Measurements from ENCODE around the gene IL36RN. TPM values are rescaled to one million over a fixed set of nuclear protein-coding genes. Genes with fewer than 3 reads are reported as not detected.

Gene IL36RN
- total RNA-seq, 1 donor from 2014 or later = not detected

DNA sequence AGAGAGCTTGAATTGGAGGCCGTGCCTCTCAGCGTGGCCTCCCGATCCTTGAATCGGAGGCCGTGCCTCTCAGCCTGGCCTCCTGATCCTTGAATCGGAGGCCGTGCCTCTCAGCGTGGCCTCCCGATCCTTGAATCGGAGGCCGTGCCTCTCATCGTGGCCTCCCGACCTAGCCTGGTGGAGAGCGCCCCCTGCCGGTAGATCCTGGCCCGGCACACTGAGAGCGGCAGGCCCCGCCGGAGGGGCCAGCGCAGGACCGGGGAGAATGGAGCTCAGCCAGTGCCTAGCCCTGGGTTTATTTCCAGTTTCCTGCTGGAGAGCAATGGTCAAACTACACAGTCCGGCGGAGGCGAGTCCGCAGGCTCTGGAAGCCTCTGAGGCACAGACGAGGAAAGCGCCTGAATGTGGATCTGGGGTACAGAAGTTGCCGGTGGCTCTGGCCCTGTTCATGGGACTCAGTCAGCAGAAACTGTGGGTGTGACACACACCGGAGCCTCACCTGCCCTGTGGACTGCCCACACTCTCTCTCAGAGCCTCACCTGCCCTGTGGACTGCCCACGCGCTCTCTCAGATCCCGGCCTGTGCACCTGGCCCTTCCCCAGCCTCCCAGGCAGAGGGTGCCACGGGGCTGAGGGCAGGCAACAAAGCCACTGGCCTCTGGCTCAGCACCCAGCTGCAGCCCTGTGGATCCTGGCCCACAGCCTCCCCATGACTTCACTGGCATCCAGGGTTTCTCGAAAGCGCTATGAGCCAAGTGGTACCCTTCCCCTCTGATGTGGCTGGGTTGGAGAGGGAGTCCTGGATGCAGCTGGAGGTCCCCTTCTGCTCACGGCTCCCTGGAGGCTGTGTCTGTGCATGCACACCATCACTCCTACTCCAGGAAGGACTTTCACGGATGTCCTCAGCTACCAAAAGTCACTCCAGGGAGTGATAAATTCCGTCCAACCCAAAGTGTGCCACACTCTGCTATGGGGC is 7.8 kb upstream of the IL36RN start:
- no peak for DNase-seq (ENCODE audit: low spot score)

DNA sequence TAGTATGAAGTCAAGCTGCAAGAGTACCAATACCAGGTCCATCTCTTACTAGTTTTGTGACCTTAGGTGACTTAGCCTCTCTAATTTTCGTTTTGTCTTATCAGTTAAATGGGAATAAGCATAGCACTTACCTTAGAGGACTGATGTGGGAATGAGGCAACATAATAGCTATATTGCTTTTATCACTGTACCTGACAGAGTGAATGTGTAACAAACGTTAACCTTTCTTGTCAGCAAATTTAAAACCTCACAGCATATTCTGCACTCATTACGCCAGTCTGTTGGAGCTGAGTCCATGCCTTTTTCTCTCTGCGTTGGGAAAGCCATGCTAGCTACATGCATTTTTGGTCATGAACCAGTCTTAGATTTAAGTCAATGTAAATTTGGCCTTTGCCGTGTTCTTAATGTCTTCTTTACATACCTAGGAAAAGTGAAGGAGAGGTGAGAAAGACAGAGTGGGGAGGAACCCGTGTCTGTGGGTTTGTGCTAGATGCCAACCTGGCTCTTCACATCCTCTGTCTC is 6.5 kb upstream of the IL36RN start, which contains the start of gene IL36B:
Gene IL36B (minus strand): TSS at position 472 of the 522 bp plus-strand sequence.
- no peak for DNase-seq (ENCODE audit: low spot score)

DNA sequence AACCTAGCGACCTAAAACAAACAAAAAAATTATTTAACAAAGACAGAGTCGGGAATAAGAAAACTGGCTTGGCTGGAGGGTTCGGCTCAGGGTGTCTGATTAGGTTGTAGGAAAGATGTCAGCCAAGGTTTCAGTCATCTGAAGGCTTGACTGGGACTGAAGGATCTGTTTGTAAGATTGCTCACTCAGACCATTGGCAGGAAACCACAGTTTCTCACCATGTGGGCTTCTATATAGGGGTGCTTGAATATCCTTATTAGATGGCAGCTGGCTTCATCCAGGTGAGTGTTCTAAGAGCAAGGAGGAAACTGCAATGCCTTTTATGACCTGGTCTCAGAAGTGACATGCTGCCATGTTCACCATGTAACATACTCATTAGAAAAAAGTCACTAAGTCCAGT is 5.3 kb upstream of the IL36RN start:
- no peak for DNase-seq (ENCODE audit: low spot score)

DNA sequence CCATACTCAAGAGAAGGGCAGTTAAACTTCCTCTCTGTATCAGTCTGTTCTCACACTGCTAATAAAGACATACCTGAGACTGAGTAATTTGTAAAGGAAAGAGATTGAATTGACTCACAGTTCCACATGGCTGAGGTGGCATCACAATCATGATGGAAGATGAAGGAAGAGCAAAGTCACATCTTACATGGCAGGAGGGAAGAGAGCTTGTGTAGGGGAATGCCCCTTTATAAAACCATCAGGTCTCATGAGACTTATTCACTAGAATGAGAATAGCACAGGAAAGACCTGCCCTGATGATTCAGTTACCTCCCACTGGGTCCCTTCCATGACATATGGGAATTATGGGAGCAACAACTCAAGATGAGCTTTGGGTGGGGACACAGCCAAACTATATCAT is 4.9 kb upstream of the IL36RN start:
- DNase-seq (ENCODE audit: low spot score) = no peak

DNA sequence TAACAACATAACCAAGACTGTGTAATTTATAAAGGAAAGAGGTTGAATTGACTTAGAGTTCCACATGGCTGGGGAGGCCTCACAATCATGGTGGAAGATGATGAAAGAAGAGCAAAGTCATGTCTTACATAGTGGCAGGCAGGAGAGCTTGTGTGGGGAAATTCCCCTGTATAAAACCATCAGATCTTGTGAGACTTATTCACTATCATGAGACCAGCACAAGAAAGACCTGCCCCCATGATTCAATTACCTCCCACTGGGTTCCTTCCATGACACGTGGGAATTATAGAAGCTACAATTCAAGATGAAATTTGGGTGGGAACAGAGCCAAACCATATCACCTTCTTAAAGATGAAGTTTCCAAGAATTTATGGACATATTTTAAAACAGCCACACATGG is 2.5 kb upstream of the IL36RN start:
- DNase-seq (ENCODE audit: low spot score) = no peak

DNA sequence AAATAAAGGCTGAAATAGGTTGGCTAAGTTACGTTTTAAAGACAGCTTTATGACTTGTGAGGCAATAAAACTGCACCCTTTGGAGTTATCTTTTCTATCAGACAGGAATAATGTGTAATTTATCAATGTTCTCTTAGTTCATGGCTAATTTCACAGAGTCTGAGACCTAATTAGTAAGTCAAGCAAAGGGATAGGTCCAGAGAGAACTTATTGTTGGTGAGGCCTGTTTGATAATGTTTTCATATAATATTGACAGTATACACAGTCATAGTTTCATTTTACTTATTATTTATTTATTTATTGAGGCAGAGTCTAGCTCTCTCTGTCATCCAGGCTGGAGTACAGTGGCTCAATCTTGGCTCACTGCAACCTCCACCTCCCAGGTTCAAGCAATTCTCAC is 1.9 kb upstream of the IL36RN start:
- no peak for DNase-seq (ENCODE audit: low spot score)

DNA sequence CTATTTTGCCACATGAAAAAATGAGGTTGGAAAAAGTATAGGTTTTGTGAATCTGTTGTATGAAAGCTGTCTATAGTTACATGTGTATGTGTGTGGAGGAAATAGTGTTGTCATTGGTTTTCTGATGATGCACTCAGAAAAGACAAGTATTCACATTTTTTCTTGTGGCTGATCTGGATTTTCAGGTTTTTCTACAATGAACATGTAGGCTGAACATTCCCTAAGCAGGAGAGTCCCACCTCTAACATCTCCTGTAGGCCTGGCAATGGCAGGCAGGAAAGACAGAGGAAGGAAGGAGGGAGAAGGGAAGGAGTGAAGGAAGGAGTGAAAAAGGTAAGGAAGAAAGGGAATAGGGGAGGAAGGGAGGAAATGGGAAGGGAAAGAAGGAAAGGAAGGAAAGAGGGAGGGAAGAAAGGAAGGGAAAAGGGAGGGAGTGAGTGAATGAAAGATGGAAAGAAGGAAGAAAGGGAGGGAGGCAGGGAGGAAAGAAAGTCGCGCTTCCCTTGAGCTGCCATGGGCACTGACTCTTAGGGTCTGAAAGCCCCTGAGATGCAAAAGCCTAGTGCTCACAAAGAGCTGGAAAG is 495 bp upstream of the IL36RN start:
- DNase-seq (ENCODE audit: low spot score) = no peak

DNA sequence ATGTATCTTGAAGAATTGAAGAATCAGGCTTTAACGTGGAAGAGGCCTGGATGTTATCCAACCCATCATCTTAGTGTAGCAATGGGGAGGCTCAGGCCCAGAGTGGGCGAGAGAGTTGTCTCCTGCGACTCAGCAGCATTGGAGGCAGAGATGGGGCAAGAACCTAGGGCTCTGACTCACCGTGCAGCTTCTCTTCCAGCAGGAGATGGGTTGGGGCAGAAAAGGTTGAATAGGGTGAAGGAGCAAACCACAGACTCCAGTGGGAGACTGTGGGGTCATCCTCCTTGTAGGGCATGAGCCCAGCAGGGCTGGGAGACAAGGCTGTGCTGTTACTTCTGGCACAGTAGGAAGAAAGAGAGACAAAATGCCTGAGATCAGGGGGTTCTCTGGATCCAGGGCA is 1.4 kb downstream of the IL36RN start:
- DNase-seq (ENCODE audit: low spot score) = no peak

DNA sequence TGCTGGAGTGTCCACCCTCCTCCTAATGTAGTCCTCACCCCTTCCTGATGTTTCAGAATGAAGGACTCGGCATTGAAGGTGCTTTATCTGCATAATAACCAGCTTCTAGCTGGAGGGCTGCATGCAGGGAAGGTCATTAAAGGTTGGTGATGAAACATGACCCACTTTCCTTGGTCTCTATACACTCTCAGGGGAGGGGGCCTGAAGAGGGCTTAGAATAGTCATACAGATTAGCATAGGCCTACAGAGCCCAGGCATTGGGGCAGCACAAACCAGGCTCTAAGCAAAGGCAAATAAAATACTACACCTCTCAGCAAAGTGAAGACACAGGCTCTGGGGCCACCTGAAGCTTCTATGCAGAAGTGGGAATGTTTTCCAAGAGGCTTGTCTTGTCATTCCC is 1.8 kb downstream of the IL36RN start:
- DNase-seq (ENCODE audit: low spot score) = no peak

DNA sequence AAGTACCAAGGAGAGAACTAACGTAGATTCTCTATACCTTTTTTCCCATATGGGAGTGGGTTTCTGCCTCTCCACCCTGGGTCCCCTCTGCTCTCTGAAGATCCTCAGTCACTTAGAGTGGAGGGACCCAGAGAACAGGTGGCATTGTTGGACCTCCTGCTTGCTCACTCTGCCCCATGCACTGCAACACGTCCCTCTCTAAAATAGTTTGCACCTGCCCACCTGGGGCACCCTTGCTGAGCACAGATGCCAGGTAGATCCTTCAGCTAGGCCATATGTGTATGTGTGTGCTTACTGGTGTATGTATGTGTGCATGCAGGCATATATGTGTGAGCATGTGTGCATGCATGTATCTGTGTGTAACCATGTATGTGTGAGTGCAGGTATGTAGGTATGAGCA is 2.2 kb downstream of the IL36RN start:
- no peak for DNase-seq (ENCODE audit: low spot score)

DNA sequence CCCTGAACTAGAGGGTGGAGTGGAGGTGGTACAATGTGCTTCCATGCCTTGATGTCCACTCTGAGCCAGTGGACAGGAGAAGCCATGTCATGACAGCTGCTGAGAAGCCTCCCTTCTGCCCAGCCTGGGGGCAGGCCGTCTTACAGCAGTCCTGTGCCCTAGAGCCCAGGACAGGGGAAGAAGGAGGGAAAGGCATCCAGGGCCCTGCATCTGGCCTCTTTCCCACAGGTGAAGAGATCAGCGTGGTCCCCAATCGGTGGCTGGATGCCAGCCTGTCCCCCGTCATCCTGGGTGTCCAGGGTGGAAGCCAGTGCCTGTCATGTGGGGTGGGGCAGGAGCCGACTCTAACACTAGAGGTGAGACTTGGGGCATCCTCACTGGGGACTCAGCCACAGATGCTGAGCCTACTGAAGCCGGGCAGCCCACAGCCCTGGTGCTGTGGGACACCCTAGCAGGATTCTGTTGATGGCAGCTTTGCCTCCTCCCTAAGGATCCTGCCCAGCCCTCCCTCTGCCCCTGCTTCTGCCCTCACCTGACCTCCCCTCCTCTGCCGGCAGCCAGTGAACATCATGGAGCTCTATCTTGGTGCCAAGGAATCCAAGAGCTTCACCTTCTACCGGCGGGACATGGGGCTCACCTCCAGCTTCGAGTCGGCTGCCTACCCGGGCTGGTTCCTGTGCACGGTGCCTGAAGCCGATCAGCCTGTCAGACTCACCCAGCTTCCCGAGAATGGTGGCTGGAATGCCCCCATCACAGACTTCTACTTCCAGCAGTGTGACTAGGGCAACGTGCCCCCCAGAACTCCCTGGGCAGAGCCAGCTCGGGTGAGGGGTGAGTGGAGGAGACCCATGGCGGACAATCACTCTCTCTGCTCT is 3.1 kb downstream of the IL36RN start:
- DNase-seq (ENCODE audit: low spot score) = no peak

DNA sequence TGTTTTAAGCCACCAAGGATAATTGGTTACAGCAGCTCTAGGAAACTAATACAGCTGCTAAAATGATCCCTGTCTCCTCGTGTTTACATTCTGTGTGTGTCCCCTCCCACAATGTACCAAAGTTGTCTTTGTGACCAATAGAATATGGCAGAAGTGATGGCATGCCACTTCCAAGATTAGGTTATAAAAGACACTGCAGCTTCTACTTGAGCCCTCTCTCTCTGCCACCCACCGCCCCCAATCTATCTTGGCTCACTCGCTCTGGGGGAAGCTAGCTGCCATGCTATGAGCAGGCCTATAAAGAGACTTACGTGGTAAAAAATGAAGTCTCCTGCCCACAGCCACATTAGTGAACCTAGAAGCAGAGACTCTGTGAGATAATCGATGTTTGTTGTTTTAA is 5.3 kb downstream of the IL36RN start:
- DNase-seq (ENCODE audit: low spot score) = no peak

DNA sequence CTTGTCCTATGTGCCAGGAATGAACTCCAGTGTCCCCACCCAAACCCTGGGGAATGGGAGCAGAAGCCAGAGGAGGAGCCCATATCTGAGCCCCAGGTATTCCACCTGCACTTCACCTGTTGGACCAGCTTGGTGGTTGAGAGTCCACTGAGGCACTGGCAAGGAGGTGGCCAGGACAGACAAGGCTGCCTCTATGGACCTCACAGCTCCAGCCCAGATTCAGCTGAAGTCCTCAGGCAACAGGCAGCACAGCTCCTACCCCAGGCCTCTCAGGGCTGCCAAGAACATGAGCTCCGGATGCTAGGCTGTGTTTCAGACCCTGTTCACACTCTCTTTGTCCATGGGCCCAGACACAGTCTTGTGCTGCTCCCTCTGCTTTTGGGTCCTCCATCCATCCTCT is 5.9 kb downstream of the IL36RN start:
- no peak for DNase-seq (ENCODE audit: low spot score)

DNA sequence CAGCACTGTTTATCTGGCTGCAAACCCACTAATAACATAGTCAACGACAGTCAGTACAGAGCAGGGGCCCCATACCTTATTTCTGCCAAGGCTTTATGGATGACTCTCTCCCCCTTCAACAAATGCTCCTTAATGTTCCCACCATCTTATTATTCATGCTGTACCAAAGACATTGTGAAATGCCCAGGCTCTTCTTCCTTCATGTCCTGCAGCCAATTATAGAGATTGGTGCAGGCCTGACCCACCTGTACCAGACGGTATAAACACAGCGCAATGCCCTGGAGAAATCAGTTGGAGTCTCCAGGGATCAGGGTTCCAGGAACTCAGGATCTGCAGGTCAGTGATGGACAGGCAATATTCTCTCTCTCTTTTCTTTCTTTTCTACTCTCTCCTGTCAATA is 8.7 kb downstream of the IL36RN start, which contains the start of gene IL1F10:
Gene IL1F10 (plus strand): TSS at position 290 of the 400 bp plus-strand sequence. CDS start 4,769 bp downstream, outside the sequence.
- DNase-seq (ENCODE audit: low spot score) = no peak

DNA sequence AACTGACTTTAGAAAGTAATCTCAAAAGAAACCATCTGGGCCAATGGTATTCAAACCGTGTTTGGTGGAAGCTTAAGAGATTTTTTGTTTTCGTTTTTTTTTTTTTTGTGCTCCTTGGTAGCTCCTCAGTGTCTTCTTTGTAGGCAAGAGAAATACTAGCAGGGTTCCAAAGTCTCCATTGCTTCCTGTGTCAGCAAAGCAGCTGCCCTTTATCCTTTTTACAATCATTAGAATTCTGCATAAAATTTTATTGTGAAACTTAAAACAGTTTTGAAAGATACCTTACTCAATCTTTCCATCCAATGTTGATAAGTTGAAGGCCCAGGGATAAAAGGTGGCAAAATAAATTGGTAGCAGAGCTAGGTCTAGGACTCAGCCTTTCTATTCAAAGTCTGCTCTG is 9.3 kb downstream of the IL36RN start:
- DNase-seq (ENCODE audit: low spot score) = no peak

DNA sequence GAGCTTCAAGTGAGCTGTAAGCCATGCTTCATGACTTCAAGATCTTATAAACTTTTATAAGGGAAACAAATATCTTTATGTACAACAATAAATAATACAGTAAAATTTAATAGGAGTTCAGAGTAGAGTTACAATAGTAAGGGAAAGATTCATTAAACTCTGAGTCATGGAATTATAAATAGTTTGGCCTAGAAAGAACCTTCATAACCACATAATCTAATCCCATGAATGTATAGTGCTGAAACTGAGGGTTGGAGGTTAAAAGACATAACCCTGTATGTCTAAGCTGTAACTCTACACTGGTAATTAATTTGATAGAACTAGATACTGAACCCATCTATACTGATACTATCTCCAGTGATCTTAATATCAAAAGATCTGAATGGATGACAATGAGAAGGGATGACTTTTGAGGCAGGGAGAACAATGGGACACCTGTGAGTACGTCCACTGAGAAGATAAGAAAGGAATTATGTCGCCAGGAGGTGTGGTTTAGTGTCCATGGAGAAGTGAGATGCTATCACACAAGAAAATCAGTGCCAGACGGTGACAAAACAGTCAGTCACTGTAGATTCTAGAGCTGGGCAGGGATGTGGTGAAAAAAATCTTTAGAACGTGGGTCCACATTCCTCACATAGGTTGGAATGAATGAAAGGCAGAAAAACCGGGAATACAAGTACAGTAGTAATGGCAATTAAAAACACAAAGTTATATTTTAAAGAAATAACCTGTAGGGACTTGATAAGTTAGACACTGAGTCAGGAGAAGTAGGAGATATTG is 9.9 kb downstream of the IL36RN start:
- no peak for DNase-seq (ENCODE audit: low spot score)

DNA sequence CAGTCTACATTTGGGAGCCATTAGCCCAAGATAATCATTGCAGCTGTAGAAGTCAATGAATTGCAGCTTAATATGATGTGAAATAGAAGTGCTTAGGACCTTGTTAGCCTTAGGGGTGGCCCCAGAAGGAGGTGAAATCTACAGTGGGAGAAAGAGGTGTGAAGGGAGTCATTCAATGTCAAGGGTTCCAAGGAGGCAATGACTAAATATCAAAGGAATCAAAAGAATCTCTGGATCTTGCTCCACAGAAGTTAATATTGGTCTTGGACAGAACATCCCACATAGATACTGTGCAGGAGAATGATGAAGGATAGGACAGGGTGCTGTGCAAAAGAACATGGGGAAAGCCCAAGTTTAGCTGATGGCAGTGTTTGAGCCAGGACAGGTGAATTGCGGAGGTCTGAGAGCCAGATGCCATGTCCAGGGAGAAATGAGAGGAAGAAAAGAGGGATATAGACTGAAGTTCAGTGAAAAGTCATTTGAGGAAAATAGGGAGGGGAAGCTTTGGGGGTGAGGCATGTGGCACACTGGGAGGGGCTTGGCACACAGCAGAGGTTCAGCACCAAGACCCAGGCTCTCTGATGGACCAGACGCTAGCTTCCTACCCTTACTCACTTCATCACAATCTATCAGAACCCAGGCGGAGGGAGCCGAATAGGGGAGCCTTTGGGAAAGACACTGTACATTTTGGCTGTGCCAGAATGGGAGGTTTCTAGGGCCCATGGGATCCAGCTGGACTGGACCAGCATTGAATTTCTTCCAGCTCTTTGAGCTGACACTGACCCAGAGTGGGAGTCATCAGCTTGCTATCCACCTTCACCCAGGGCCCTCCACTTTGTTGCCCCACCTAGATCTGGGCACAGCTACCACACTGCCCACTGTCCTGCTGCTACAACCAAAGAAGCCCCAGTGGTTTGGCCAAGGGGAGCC is 10.9 kb downstream of the IL36RN start:
- no peak for DNase-seq (ENCODE audit: low spot score)

DNA sequence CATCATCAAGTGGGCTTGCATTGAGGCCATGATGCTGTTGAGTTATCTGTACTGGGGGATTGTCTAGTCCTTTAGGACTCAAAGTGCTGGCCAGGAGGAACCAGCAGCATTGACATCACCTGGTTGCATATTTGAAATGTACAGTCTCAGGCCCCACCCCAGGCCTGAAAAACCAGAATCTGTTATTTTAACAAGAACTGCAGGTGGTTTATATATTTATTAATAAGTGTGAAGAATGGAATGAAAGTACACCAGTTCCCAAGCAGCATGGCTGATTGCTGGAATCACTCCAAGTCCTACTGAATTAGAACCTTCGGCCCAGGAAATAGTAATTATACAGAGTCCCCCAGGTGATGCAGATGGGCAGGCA is 11.6 kb downstream of the IL36RN start:
- no peak for DNase-seq (ENCODE audit: low spot score)

DNA sequence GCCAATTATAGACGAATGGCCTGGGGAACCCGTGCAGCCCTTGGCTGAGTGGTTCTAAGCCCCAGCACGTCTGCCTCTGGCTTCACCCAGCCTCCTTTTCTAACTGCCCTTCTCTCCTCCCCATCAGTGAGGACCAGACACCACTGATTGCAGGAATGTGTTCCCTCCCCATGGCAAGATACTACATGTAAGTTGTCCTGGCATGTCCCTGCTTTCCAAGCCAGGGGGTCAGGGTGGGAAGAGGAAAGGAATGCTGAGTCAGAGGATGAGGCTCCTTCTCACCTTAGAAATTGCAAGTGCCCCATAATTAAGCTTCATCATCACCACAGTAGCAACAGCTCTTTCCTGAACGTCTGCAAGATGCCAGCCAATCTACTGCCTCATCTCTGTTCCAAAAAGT is 13.6 kb downstream of the IL36RN start:
- DNase-seq (ENCODE audit: low spot score) = no peak

DNA sequence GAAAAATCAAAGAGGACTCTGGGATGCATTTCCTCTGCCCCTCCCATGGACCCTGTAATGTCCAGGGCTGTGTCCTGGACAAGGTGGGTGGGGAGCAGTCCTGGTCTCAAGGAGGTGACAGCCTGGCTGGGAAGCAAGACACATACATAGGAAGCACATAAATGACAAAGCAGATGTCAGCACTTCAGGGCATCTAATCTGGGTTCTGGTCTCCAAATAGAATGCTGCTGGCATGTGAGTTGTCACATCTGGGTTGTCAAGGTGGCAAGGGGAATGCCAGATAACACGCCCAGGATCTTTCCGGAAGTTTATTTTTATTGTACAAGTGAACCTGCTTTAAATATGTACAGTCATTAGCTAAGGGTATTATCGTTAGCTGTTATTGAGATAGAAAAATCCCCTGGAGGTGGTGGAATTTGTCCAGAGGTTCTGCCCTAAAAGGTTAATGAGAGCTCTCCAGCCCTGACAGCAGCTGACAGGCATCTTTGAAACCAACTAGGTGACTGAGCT is 14.4 kb downstream of the IL36RN start:
- no peak for DNase-seq (ENCODE audit: low spot score)

Data from mucosa of gallbladder (tissue), 1 donor.